HG02610 (cell line): Measurements from ENCODE around the gene YY1.
A peak's percentile ranks its signal among the peaks of the same experiment; 100 is the strongest.
"Not testable (repeated sequence)": the region's sequence is repeated elsewhere in the genome, so short reads cannot be mapped to it uniquely, and the experiment has no call there.

Source experiments
- ATAC-seq: cut with Tn5 transposase; IDR thresholded peaks from one replicate; pipeline ENCODE4 v1.9.1; 2021; ENCODE audit warnings: mild to moderate bottlenecking, moderate library complexity; ENCODE audit not compliant: unreplicated experiment

YY1 gene

GRCh38 chr14:100309028-100309737 lies 70.2 kb downstream of the YY1 start:
- no peak for ATAC-seq

- ATAC-seq, result not testable (repeated sequence)
Measured at GRCh38 chr14:100312110-100312876, 73.3 kb downstream of the YY1 start.

GRCh38 chr14:100312877-100313400 lies 74.0 kb downstream of the YY1 start:
- no peak for ATAC-seq

- ATAC-seq, result no peak
Measured at GRCh38 chr14:100313464-100314230, 74.7 kb downstream of the YY1 start.

- no peak for ATAC-seq
Measured at GRCh38 chr14:100314724-100315123, 75.8 kb downstream of the YY1 start.

GRCh38 chr14:100317389-100317788 lies 78.4 kb downstream of the YY1 start:
- ATAC-seq, result no peak

- ATAC-seq, result peak; percentile 86
Measured at GRCh38 chr14:100317912-100318808, 79.2 kb downstream of the YY1 start.

GRCh38 chr14:100320157-100320856 lies 81.4 kb downstream of the YY1 start:
- ATAC-seq, result no peak

GRCh38 chr14:100321473-100322137 lies 82.7 kb downstream of the YY1 start:
- ATAC-seq, result no peak

- no peak for ATAC-seq
Measured at GRCh38 chr14:100322138-100322957, 83.4 kb downstream of the YY1 start.

GRCh38 chr14:100323121-100323941 lies 84.4 kb downstream of the YY1 start, which contains the start of gene SLC25A47:
SLC25A47 (plus strand) TSS chr14:100323339; CDS start chr14:100323415, 76 bp downstream.
- ATAC-seq, result no peak

- no peak for ATAC-seq
Measured at GRCh38 chr14:100323942-100324307, 85.0 kb downstream of the YY1 start.

- ATAC-seq, result no peak
Measured at GRCh38 chr14:100325231-100325632, 86.3 kb downstream of the YY1 start.

GRCh38 chr14:100325958-100326357 lies 87.0 kb downstream of the YY1 start:
- ATAC-seq, result no peak

- no peak for ATAC-seq
Measured at GRCh38 chr14:100327128-100327527, 88.2 kb downstream of the YY1 start.

GRCh38 chr14:100328495-100329163 lies 89.7 kb downstream of the YY1 start:
- no peak for ATAC-seq
